Activated T-helper 17 cell treated with anti-CD3 and anti-CD28 coated beads, Interleukin-2, amount 50 U/mL, for 72 hours (primary cell): ENCODE measurements around the gene NR2F2. TPM values are rescaled to one million over a fixed set of nuclear protein-coding genes. Genes with fewer than 3 reads are reported as not detected.
A peak's percentile ranks its signal among the peaks of the same experiment; 100 is the strongest.

ENCODE experiments used
- ATAC-seq: fragments of 150-1000 bp; cut with Tn5 transposase; replicated peaks from 2 replicates; pipeline ENCODE4 v1.10.0; 2021; ENCODE audit warnings: mild to moderate bottlenecking, moderate library complexity
- H3K27ac Mint-ChIP-seq: one replicate; pipeline ENCODE4 v1.8.0; 2022; ENCODE audit warnings: mixed read lengths
- H3K27me3 Mint-ChIP-seq: one replicate; pipeline ENCODE4 v1.8.0; 2022; ENCODE audit warnings: mixed read lengths
- H3K36me3 Mint-ChIP-seq: one replicate; pipeline ENCODE4 v1.8.0; 2022; ENCODE audit warnings: low read depth, mild to moderate bottlenecking, mixed read lengths
- H3K4me1 Mint-ChIP-seq: one replicate; pipeline ENCODE4 v1.8.0; 2022; ENCODE audit warnings: mixed read lengths
- H3K4me3 Mint-ChIP-seq: one replicate; pipeline ENCODE4 v1.8.0; 2022; ENCODE audit warnings: mild to moderate bottlenecking, mixed read lengths
- H3K9me3 Mint-ChIP-seq: one replicate; pipeline ENCODE4 v1.8.0; 2022; ENCODE audit warnings: mixed read lengths
- total RNA-seq, 2 donors: library from RNA; stranded (reverse); gene quantifications; one replicate each; pipeline ENCODE4 v1.2.3, GENCODE V29; 2022

Gene NR2F2
- total RNA-seq, 2 donors from 2014 or later: not detected

DNA sequence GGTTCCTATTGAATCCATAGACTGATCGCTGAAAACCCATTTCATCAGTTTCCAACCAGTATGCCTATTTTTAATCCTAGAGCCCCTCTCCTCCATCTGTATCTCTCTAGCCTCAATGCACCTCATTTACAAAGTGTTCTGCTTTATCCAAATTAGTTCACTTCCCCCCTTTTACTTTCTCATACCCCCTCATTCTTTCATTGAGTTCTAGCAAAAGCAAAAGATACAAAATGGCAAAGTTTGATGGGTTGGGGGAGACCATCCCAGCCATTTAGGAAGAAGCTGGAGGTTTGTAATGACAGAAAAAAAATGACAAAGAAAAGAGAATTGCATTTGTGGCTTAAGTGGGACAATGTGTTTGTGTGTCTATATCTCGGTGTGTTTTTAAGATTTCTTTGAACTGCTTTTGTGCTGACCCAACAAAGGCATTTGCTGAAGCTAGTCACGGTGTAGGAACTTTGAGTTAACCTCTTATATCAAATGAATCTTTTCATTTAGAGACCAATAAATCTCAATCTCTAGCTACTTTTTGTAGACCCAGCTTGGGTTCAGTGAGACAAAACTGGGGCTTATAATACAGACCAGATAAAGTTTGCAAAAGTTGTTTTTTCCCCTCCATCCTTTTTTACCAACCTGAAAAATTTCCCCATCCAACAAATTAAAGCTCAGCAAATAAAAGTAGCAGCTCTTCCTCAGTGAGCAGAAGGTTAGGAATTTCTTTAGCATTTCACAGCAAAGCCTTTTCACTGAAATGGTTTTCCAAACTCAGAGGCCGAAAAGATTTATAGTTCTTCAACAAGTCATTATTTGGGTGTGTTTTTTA lies 18.7 kb downstream of the NR2F2 start:
- ATAC-seq: no peak
- Mint-ChIP-seq H3K9me3 (no peaks in the 10 kb centered on the region), H3K36me3 (no peaks in the 10 kb centered on the region), H3K27ac (no peak overlapping the region), H3K4me1 (no peaks in the 10 kb centered on the region), H3K27me3 (peaks cover 77% of the 10 kb centered on the region), H3K4me3 (no peak overlapping the region)

DNA sequence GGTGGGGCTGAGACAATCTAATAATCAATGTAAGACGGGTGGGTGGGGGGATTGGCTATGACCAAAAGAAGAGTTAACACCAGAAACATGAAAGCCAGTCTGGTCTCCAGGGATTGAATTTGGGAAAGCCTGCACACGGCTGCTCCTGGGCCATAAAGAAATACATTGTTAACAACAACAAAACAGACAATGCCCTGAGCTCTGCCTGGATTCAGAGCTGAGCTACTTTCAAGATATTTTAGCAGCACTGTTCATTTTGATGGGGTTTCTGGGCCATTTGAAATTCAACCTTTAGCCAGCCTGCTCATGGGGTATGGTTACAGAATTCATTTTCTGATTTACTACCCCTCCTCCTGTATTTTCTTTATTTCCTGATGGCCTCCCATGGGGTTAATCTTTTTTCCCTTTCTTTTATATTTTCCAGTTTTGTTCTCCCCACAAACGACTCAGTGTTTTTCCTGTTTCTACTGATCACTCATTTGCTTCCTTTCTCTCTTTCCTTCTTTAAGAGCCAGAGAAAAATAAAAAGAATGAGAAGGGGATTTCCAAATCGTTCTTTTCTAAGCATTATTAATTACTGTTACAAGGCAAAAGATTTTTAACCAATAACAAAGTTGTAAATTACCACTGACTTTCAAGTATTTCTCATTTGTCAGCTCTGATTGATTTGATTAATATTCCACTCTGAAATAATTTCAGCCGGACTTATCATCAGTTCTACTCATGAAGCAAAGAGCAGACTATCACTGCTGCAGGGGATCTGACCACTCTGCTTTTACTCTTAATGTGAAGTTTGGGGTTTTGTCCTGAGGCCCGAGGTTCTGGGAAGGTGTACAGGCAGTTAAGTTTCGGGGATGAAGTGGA lies 19.6 kb downstream of the NR2F2 start:
- ATAC-seq: no peak
- no peaks in the 10 kb centered on the region for H3K9me3 Mint-ChIP-seq
- no peak overlapping the region for H3K4me3 Mint-ChIP-seq
- no peaks in the 10 kb centered on the region for H3K36me3 Mint-ChIP-seq
- H3K27ac Mint-ChIP-seq: no peak overlapping the region
- H3K27me3 Mint-ChIP-seq: peaks cover 69% of the 10 kb centered on the region
- H3K4me1 Mint-ChIP-seq: no peaks in the 10 kb centered on the region

DNA sequence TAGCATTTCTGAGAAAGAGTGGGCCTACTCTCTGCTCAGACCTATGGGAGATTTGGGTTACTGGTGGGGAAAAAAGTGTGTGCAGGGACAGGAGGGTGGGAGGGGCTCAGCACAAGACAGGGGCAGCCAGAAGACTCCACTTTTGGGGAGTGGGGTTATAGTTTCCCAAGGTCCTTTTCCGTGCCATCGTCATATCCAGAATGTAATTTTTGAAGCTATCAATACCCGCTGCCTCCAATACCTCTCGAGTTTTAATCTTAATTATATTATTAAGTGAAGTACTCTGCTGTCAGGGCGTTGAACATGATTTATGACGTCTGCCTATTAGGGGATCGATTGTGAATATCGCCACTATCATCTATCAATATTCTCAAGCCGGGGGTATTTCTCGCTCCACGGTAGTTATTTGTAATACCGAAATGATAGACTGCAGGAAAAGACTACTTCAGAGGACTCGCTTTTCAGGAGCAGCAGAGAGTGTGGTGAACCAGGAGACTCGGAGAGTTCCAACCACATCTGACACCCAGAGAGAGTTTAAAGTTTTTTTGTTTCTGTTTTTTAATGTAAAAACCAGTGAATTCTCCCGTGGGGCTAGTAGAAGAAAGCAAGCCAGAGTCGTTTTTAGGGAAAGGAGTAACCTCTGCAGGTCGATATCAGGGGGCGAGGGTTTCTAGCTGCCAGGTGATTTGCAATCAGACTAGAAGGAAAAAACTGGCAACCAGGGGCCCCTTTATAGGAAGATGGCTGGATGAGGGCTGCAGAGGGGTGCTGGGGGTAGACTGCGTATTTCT lies 20.6 kb downstream of the NR2F2 start:
- no peaks in the 10 kb centered on the region for H3K4me1 Mint-ChIP-seq
- no peaks in the 10 kb centered on the region for H3K36me3 Mint-ChIP-seq
- no peak for ATAC-seq
- no peak overlapping the region for H3K4me3 Mint-ChIP-seq
- peaks cover 65% of the 10 kb centered on the region for H3K27me3 Mint-ChIP-seq
- H3K9me3 Mint-ChIP-seq: no peaks in the 10 kb centered on the region
- no peak overlapping the region for H3K27ac Mint-ChIP-seq

DNA sequence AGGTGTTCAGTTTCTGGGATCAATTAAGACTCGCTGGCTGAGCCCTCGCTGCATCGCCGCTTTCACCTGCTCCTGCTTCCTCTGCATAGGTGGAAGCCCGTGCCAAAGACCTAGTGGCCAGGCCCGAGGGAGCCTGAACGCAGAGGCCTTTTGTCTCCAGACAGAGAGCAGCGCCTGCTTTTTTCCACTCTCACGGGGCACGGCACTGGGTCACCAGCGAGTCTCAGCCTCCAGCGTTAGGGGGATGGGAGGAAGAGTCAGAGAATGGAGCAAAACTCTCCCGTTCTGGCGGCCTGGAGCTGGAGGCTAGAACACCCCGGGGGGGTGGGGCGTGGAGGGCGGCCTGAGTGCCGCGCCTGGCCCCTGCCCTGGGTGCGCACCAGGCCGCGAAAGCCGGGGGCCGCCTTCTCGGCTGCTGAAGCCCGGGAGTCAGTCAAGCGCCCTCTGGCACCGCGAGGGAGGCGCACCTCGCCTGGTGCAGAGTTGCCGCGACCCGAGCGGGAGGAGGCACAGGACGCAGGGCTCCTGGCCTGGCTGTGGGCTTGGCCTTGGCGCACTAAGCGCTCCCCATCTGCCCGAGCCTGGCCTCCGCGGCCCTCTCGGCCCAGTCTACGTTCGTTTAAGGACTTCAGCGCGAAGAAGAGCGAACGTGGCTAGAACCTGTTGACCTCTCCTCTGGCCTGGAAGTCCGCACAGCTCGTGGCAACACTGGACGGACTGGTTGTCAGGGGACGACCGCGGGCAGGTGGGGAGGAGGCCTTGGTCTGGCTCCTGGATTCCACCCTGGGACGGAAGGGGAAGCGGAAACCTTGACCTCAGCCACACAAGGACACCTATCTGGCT lies 21.5 kb downstream of the NR2F2 start:
- no peak for ATAC-seq
- no peaks in the 10 kb centered on the region for H3K36me3 Mint-ChIP-seq
- no peak overlapping the region for H3K4me3 Mint-ChIP-seq
- peaks cover 5% of the 10 kb centered on the region for H3K4me1 Mint-ChIP-seq
- H3K27me3 Mint-ChIP-seq: peaks cover 60% of the 10 kb centered on the region
- no peak overlapping the region for H3K27ac Mint-ChIP-seq
- H3K9me3 Mint-ChIP-seq: no peaks in the 10 kb centered on the region

DNA sequence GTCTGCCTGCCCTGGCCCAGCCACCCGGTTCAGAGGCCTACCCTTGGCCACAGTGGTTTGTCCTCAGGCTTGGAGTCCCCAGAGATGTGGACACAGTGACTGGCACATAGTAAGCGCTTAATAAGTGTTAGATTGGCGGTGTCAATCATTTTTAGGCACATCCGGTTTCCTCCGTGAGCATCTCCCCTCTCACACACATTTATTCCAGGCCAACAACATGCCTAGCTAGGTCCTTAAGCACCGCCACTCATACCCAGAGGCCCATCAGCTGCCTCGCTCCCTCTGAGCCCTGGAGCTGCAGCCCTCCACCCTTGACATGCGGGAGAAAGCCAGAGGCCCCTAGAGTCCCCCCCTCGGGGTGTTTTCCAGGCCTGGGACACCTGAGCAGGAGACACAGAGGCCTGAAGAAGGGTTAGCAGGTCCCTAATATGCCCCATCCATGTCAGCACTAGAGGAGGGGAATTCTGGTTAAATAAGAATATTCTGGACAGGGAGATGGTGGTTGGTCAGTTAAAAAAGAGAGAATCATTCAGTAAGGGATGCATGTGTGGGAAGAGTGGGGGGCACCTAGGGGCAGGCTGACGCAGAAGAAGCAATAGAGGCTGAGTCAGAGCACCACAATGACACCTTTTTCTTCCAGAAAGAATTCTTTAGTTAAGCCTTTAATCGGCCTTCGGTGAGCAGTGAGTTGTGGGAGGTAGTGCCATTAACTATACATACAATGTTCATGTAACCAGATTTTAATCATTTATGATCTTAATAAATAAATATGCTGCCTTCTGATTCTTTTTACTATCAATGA lies 22.3 kb downstream of the NR2F2 start:
- H3K27me3 Mint-ChIP-seq: peaks cover 60% of the 10 kb centered on the region
- no peak for ATAC-seq
- H3K4me1 Mint-ChIP-seq: peaks cover 5% of the 10 kb centered on the region
- no peak overlapping the region for H3K4me3 Mint-ChIP-seq
- peaks cover 6% of the 10 kb centered on the region for H3K36me3 Mint-ChIP-seq
- H3K9me3 Mint-ChIP-seq: no peaks in the 10 kb centered on the region
- no peak overlapping the region for H3K27ac Mint-ChIP-seq

DNA sequence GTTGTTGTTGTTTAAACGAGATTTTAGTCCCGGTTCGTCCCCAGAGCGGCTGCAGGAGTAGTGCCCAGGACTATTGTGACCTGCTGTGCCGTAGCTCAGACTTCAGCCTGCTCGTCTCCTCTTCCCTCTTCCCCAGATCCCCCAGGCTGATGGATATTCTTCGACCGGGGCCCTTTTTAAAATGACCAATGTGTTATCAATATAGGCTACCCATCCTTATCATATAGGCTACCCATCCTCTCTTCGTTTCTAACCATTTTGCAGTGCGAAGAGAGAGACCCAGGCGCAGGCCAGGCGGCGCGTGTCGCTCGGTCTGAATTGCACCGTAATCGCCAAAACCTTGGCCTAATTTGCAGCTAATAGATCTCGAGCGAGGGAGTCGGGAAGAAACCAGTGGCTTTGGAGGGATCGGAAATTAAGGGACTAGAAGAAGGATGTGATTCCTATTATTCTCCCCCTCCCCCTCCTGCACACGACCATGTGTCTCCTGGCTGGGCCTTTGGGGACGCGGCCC lies 23.0 kb downstream of the NR2F2 start:
- H3K27me3 Mint-ChIP-seq: peaks cover 60% of the 10 kb centered on the region

DNA sequence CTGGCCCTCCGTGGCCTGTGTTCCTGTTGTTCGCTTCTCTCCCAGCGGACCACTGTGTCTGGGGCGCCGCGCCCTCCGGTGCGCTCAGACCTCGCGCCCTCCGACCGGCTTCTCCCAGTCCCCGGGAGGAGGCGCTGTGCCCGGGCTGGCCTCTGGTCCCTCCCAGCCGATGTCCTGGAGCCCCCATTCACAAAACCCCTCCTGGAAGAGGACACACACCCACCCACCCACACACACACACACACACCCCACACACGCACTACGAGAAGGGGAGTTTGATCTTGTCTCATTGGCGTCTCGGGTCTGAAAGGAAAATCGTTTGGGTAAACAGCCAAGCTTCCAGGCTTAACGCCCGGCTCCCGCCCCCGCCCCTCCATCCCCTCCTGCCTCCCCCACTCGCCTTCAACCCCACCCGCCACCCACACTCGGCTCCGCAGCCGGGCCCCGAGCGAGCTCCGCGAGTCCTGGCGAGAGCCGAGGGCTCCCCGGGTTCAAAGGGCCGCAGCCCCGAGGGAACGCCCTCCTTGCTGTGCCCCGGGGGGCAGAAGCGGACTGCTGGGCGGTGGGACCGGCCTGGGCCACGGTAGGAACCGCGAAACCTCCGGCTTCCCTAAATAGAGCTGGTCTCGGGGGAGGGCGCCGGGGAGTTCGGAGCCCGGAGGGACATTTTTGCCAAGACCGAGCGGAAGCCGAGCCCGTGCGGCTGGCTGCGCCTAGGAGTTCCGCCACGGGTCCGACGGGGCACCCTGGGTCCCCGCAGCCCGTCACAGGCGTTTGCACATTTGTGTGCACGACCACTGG lies 23.6 kb downstream of the NR2F2 start:
- Mint-ChIP-seq H3K27ac (no peak overlapping the region), H3K4me3 (no peak overlapping the region), H3K4me1 (peaks cover 9% of the 10 kb centered on the region), H3K9me3 (no peaks in the 10 kb centered on the region), H3K36me3 (peaks cover 6% of the 10 kb centered on the region), H3K27me3 (peaks cover 54% of the 10 kb centered on the region)
- no peak for ATAC-seq

More for the DNA sequence above, 23.0 kb downstream of the NR2F2 start:
- Mint-ChIP-seq H3K27ac (no peak overlapping the region), H3K9me3 (no peaks in the 10 kb centered on the region), H3K4me3 (no peak overlapping the region), H3K4me1 (peaks cover 9% of the 10 kb centered on the region), H3K36me3 (peaks cover 6% of the 10 kb centered on the region)
- no peak for ATAC-seq

DNA sequence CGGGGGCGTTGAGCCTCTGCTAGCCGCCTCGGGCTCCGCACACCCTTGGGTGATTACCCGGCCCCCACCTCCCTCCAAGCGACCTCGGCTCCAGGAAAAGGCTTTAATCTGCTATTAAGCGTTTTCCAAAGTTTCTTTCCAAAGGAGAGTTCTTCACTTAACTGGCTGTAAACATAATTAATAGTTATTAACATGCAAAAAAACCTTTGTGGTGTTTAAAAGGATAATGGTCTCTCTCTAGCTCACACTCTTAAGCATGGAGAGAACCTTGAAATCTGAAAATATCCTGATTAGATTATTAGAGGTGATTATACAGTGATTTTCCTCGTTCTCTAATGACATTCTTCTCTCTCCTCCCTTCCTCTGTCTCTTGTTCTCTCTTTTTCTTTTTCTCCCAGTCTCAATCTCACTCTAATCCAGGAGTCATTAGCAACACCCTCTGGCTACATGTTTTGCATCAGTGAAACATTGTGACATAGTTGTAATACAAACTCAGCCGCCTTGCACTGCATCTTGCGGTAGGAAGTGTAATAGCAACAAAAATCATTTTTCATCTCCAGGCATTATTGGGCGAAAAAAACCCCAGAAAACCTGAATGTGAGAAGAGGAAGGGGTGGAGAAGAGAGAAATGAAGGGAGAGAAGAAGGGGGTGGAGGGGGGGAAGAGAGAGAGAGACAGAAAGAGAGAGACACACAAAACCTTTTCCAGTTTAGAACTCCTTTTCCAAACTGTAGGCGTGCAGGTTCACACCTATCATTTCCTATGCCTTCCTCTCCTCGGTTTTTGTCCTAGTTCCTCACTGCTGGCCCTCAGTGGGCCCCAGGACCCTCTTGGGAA lies 24.4 kb downstream of the NR2F2 start:
- Mint-ChIP-seq H3K27me3 (peaks cover 46% of the 10 kb centered on the region), H3K9me3 (no peaks in the 10 kb centered on the region), H3K27ac (no peak overlapping the region), H3K36me3 (peaks cover 6% of the 10 kb centered on the region), H3K4me1 (peaks cover 9% of the 10 kb centered on the region), H3K4me3 (no peak overlapping the region)
- no peak for ATAC-seq

DNA sequence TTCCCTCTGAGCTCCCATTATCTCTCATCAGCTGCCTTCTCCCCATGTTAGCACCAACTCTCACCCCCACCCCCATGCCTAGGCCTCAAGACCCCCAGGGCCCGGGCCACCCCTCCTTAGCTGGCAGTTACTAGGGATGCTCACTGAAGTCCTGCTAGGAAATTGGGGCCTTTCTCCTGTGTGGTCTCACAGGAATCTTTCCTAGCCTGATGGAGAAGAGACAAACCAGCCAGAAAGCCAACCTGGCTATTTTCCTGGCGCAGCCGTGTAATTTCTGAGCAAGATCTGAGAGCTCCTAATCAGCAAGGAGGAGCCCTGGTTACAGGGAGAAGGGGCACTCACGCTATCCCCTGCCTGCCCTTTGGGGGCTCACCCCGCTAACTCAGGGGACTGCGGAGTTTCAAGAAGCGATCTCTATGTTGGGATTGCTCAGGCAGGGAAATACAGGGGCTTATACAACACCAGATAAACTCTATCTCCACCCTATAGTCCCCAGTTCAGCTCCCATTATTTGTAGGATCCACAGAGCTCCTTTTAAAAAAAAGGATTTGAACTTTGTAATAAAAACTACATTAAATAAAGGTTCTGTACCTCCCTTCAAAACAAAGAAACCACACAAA lies 25.2 kb downstream of the NR2F2 start:
- peaks cover 6% of the 10 kb centered on the region for H3K36me3 Mint-ChIP-seq
- peaks cover 41% of the 10 kb centered on the region for H3K27me3 Mint-ChIP-seq
- H3K4me3 Mint-ChIP-seq: peak overlapping the region; percentile 65
- no peaks in the 10 kb centered on the region for H3K9me3 Mint-ChIP-seq
- H3K27ac Mint-ChIP-seq: no peak overlapping the region
- ATAC-seq: no peak
- peaks cover 9% of the 10 kb centered on the region for H3K4me1 Mint-ChIP-seq

DNA sequence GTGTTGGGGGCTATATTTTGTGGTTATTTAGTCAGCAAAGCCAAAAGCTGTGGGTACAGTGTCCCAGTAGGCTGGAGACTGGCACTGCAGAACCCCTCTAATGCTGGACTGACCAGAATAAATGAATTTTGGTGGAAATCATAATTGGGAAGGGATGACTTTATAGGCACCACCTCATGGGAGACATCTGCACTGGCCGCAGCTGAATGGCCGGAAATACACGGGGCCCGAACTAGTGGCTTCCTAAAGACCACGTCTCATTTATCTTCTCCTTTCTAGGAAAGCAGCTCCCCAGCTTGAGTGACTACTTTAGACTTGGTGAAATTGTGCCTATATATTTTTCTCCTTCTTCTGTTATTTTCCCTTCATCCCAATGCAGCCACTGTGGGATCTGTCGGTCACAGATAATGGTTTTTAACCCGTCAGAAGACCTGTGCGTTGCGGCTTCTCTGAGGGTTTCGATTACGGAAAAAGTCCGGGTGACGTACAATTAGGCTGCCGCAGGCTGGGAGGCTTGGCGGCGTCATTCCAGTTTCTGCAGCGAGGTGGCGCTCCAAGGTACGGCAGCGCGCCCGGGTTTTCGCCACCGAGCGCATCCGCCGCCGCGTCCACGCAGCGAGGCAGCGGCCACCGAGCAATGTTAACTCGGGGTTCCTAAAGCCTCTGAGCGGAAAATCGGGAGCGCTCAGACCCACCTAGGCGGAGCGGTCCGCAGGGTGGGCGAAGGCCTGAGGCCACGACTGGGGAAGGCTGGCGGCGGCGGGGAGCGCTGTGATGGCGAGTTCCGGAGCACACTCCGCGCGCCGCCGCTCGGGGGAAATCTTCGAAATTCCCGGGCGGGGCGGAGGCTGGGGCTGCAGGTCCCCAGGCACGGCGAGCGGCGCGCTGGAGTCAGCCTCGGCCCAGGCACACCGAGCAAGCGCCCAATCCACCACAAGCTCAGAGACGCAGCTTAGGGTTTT lies 26.3 kb downstream of the NR2F2 start:
- peak; percentile 71 for ATAC-seq
- Mint-ChIP-seq H3K27ac (no peak overlapping the region), H3K9me3 (no peaks in the 10 kb centered on the region), H3K27me3 (peaks cover 34% of the 10 kb centered on the region), H3K4me3 (peak overlapping the region; percentile 65), H3K36me3 (peaks cover 6% of the 10 kb centered on the region), H3K4me1 (peaks cover 9% of the 10 kb centered on the region)
